HG02885 (cell line): ENCODE measurements around the gene SENP2.
"Not testable (repeated sequence)": the region's sequence is repeated elsewhere in the genome, so short reads cannot be mapped to it uniquely, and the experiment has no call there.

Source experiments
- ATAC-seq: cut with Tn5 transposase; IDR thresholded peaks from one replicate; pipeline ENCODE4 v1.9.1; 2021; ENCODE audit warnings: mild to moderate bottlenecking; ENCODE audit not compliant: unreplicated experiment, poor library complexity

Gene SENP2

GRCh38 chr3:185646382-185647133 is 60.5 kb downstream of the SENP2 start:
- peak; percentile 65 for ATAC-seq

- no peak for ATAC-seq
Measured at GRCh38 chr3:185647134-185647879, 61.2 kb downstream of the SENP2 start.

GRCh38 chr3:185647880-185648210 is 61.8 kb downstream of the SENP2 start:
- ATAC-seq: no peak

- ATAC-seq: no peak
Measured at GRCh38 chr3:185648396-185648795, 62.3 kb downstream of the SENP2 start.

GRCh38 chr3:185649414-185649813 is 63.3 kb downstream of the SENP2 start:
- ATAC-seq: no peak

GRCh38 chr3:185651971-185652370 is 65.9 kb downstream of the SENP2 start:
- ATAC-seq: no peak

- ATAC-seq: no peak
Measured at GRCh38 chr3:185653949-185654757, 68.1 kb downstream of the SENP2 start.

GRCh38 chr3:185654758-185655145 is 68.7 kb downstream of the SENP2 start:
- ATAC-seq: no peak

GRCh38 chr3:185655426-185656320 is 69.6 kb downstream of the SENP2 start:
- ATAC-seq: no peak

- ATAC-seq: no peak
Measured at GRCh38 chr3:185656321-185656840, 70.3 kb downstream of the SENP2 start.

GRCh38 chr3:185657211-185657610 is 71.1 kb downstream of the SENP2 start:
- ATAC-seq: no peak

GRCh38 chr3:185657691-185658503 is 71.8 kb downstream of the SENP2 start:
- no peak for ATAC-seq

- no peak for ATAC-seq
Measured at GRCh38 chr3:185658504-185658912, 72.4 kb downstream of the SENP2 start.

GRCh38 chr3:185658943-185659342 is 72.8 kb downstream of the SENP2 start:
- no peak for ATAC-seq

GRCh38 chr3:185659942-185660921 is 74.1 kb downstream of the SENP2 start:
- ATAC-seq: peak; percentile 67

- not testable (repeated sequence) for ATAC-seq
Measured at GRCh38 chr3:185661296-185661695, 75.2 kb downstream of the SENP2 start.

- no peak for ATAC-seq
Measured at GRCh38 chr3:185661772-185662171, 75.7 kb downstream of the SENP2 start.

GRCh38 chr3:185663929-185664328 is 77.8 kb downstream of the SENP2 start:
- ATAC-seq: no peak
